Panc1 (cell line): Measurements from ENCODE around the gene HSP90AA1.

Experiments used
- CTCF ChIP-seq: fragments of 450-650 bp; IDR thresholded peaks from 2 replicates; pipeline ENCODE4 v1.5.1; 2017; ENCODE audit warnings: mild to moderate bottlenecking
- POLR2AphosphoS5 ChIP-seq: IDR thresholded peaks from 2 replicates; pipeline ENCODE4 v1.6.1; 2012; ENCODE audit warnings: mild to moderate bottlenecking, low read depth, low read length, moderate library complexity
- REST ChIP-seq, 2 experiments: IDR thresholded peaks; 2 replicates each; pipeline ENCODE4 v1.6.1; 2011 to 2012; ENCODE audit warnings: low read depth in 2 of 2, control low read depth in 1 of 2, low read length in 1 of 2, mild to moderate bottlenecking in 1 of 2, moderate library complexity in 1 of 2; ENCODE audit not compliant: insufficient read depth in 1 of 2
- SIN3A ChIP-seq: IDR thresholded peaks from 2 replicates; pipeline ENCODE4 v1.6.1; 2012; ENCODE audit warnings: low read depth, mild to moderate bottlenecking, low read length, moderate library complexity, borderline replicate concordance; ENCODE audit not compliant: insufficient read depth
- TCF7L2 ChIP-seq: IDR thresholded peaks from 2 replicates; pipeline ENCODE4 v1.6.1; 2011; ENCODE audit warnings: mild to moderate bottlenecking, low read depth, low read length, inconsistent platforms

GRCh38 chr14:102111101-102111500, 24.3 kb upstream of the HSP90AA1 start:
- TF ChIP-seq POLR2AphosphoS5: no peak
- no peak for TF ChIP-seq REST (IDR thresholded peaks at IDR 0.05; ENCODE audit: insufficient read depth in 1 of 2, low read depth in 2 of 2, low read length in 1 of 2)
- TF ChIP-seq TCF7L2: no peak
- TF ChIP-seq CTCF: no peak
- TF ChIP-seq SIN3A: no peak
